Spleen (tissue), 7 donors: Measurements from ENCODE around the gene VSNL1.

Source experiments
- POLR2A ChIP-seq, 3 donors: fragments of 450-650 bp; IDR thresholded peaks; one replicate each; pipeline ENCODE4 v1.5.1; 2017; ENCODE audit warnings: antibody characterized with exemption in 3 of 3, mild to moderate bottlenecking in 1 of 3
- POLR2AphosphoS5 ChIP-seq, 3 donors: sonication (generic); formaldehyde crosslinking; IDR thresholded peaks; one replicate each; pipeline ENCODE4 v1.5.1; 2017; ENCODE audit warnings: antibody characterized with exemption in 3 of 3
- TF ChIP-seq, protein P1 (sequence below), 11 experiments: fragments of 200-600 bp in 7 of 11; fragments of 450-650 bp in 4 of 11; sonication (generic) in 4 of 11; IDR thresholded peaks in 8 of 11; conservative IDR thresholded peaks in 3 of 11; 1 replicate in 7 of 11; 2 replicates in 4 of 11; pipeline versions ENCODE4 v1.4.0 to v1.8.0; 2016 to 2021; ENCODE audit warnings: antibody characterized with exemption in 11 of 11, inconsistent platforms in 4 of 11, mild to moderate bottlenecking in 1 of 11
- donor health status: DM: no; HTN: no; CAD: no; lungs with moderate emphysema.
- donor health status: DM: no; HTN: no; CAD: no.
- donor health status: DM: no; HTN: no; CAD: no.

DNA sequence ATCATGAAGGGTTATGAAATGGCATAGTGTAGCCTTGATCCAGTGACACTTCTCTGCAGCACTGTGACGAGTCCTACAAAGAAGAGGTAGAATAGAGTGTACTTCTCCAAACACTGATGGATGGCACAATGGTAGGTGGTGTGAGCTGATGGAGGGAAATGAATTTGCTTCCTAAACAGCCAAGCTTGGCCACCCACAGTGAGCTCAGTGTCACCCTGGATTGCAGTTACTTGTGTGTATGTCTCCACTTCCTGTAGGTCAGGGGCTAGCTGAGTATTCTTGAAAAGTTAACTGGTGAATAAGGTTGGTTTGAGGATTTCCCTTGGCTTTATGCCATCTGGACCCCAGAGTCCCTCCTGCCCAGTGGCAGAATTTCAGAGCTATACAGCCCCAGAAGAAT is 75.9 kb downstream of the VSNL1 start:
- no peak for TF ChIP-seq POLR2A (IDR thresholded peaks at IDR 0.05)
- no peak for TF ChIP-seq POLR2AphosphoS5 (IDR thresholded peaks at IDR 0.05)
- TF ChIP-seq, protein P1, sequence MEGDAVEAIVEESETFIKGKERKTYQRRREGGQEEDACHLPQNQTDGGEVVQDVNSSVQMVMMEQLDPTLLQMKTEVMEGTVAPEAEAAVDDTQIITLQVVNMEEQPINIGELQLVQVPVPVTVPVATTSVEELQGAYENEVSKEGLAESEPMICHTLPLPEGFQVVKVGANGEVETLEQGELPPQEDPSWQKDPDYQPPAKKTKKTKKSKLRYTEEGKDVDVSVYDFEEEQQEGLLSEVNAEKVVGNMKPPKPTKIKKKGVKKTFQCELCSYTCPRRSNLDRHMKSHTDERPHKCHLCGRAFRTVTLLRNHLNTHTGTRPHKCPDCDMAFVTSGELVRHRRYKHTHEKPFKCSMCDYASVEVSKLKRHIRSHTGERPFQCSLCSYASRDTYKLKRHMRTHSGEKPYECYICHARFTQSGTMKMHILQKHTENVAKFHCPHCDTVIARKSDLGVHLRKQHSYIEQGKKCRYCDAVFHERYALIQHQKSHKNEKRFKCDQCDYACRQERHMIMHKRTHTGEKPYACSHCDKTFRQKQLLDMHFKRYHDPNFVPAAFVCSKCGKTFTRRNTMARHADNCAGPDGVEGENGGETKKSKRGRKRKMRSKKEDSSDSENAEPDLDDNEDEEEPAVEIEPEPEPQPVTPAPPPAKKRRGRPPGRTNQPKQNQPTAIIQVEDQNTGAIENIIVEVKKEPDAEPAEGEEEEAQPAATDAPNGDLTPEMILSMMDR (IDR thresholded peaks at IDR 0.05 in 8 of 11, conservative IDR thresholded peaks at IDR 0.05 in 3 of 11), result no peak
